Spleen (tissue), 7 donors: Measurements from ENCODE around the gene NRIP2.

ENCODE experiments used
- POLR2A ChIP-seq, 3 donors: fragments of 450-650 bp; IDR thresholded peaks; one replicate each; pipeline ENCODE4 v1.5.1; 2017; ENCODE audit warnings: antibody characterized with exemption in 3 of 3, mild to moderate bottlenecking in 1 of 3
- TF ChIP-seq, protein P1 (sequence below), 11 experiments: fragments of 200-600 bp in 7 of 11; fragments of 450-650 bp in 4 of 11; sonication (generic) in 4 of 11; IDR thresholded peaks in 8 of 11; conservative IDR thresholded peaks in 3 of 11; 1 replicate in 7 of 11; 2 replicates in 4 of 11; pipeline versions ENCODE4 v1.4.0 to v1.8.0; 2016 to 2021; ENCODE audit warnings: antibody characterized with exemption in 11 of 11, inconsistent platforms in 4 of 11, mild to moderate bottlenecking in 1 of 11
- donor health status: DM: no; HTN: no; CAD: no; lungs with moderate emphysema.
- donor health status: DM: no; HTN: no; CAD: no.
- donor health status: DM: no; HTN: no; CAD: no.

GRCh38 chr12:2820432-2820831 is 14.4 kb downstream of the NRIP2 start:
- no peak for TF ChIP-seq POLR2A (IDR thresholded peaks at IDR 0.05)
- TF ChIP-seq, protein P1, sequence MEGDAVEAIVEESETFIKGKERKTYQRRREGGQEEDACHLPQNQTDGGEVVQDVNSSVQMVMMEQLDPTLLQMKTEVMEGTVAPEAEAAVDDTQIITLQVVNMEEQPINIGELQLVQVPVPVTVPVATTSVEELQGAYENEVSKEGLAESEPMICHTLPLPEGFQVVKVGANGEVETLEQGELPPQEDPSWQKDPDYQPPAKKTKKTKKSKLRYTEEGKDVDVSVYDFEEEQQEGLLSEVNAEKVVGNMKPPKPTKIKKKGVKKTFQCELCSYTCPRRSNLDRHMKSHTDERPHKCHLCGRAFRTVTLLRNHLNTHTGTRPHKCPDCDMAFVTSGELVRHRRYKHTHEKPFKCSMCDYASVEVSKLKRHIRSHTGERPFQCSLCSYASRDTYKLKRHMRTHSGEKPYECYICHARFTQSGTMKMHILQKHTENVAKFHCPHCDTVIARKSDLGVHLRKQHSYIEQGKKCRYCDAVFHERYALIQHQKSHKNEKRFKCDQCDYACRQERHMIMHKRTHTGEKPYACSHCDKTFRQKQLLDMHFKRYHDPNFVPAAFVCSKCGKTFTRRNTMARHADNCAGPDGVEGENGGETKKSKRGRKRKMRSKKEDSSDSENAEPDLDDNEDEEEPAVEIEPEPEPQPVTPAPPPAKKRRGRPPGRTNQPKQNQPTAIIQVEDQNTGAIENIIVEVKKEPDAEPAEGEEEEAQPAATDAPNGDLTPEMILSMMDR (IDR thresholded peaks at IDR 0.05 in 8 of 11, conservative IDR thresholded peaks at IDR 0.05 in 3 of 11) = no peak
